Measurements from ENCODE around the gene KRTAP5-3. TPM values are rescaled to one million over a fixed set of nuclear protein-coding genes. Genes with fewer than 3 reads are reported as not detected.
"Not testable (repeated sequence)": the region's sequence is repeated elsewhere in the genome, so short reads cannot be mapped to it uniquely, and the experiment has no call there.

KRTAP5-3 gene
- total RNA-seq, 1 donor from 2014 or later: not detected

DNA sequence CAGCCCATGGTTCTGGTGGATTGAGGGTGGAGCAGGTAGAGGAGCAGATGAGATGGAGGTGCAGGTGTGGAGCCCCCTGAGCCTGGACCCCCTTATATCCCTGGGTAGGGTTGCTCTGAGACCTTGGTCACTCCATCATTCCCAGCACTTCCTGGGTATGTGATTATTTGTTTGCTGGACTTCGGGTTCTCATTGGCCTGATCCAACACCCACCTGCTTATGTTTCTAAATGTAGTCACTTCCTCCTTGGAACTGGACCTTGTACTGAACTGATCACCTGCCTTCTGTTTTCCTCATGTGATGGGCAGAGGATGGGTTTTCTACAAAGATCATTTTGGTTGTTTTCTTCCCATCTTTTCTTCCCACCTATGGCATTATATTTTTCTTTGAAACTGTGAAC, 13.8 kb upstream of the KRTAP5-3 start, which contains the start of gene KRTAP5-4:
KRTAP5-4 (minus strand) TSS at position 53 of the 400 bp plus-strand sequence; CDS start at position 8, 45 bp downstream.
- DNase-seq (ENCODE audit: extremely low read depth, low read depth, low spot score): no peak

DNA sequence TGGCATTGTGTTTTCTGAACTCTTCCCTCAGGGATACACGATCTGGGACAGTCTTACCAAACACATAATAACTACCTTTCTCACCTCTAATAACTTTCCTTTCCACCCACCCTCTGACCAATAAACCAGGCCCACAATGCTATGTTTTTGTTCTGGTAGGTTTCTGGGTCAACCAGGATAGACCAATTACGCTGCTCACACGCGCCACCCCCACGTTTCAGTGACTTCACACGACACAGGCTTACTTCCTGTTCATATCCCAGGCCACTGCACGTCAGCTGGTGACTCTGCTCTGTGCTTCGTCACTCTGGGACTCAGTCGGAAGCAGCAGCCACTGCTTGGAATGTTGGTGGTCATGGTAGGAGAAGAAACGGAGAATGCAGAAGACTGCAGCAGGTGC, 11.2 kb upstream of the KRTAP5-3 start:
- no peak for DNase-seq (ENCODE audit: extremely low read depth, low read depth, low spot score)

DNA sequence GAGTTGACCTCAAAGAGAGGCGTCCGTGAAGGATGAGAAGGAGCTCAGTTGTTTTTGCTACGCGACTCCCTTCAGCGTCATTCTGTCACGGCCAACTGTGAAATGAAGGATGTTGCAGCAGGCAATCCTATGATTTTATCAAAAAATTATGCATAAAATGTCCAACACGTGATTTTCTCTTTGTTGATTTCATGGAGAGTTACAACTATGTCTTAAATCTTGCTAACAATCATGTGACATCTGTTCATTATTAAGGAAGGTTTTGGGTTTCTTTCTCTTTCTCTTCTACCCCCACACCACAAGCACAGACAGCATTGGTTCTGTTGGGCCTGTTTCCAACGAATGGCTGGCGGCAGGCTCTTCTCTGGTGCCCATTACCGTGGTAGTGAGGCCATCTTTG, 10.0 kb upstream of the KRTAP5-3 start:
- DNase-seq (ENCODE audit: extremely low read depth, low read depth, low spot score): no peak

DNA sequence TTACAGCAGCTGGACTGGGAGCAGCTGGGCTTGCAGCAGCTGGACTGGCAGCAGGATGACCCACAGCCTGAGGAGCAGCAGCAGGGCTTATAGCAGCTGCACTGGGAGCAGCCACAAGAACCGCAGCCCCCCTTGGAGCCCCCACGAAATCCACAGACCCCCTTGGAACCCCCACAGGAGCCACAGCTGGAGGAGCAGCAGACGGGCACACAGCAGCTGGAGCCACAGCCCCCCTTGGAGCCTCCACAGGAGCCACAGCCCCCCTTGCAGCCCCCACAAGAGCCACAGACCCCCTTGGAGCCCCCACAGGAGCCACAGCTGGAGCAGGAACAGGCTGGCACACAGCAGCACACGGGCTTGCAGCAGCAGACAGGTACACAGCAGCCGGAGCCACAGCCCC, 362 bp downstream of the KRTAP5-3 start:
- not testable (repeated sequence) for DNase-seq (ENCODE audit: extremely low read depth, low read depth, low spot score)

DNA sequence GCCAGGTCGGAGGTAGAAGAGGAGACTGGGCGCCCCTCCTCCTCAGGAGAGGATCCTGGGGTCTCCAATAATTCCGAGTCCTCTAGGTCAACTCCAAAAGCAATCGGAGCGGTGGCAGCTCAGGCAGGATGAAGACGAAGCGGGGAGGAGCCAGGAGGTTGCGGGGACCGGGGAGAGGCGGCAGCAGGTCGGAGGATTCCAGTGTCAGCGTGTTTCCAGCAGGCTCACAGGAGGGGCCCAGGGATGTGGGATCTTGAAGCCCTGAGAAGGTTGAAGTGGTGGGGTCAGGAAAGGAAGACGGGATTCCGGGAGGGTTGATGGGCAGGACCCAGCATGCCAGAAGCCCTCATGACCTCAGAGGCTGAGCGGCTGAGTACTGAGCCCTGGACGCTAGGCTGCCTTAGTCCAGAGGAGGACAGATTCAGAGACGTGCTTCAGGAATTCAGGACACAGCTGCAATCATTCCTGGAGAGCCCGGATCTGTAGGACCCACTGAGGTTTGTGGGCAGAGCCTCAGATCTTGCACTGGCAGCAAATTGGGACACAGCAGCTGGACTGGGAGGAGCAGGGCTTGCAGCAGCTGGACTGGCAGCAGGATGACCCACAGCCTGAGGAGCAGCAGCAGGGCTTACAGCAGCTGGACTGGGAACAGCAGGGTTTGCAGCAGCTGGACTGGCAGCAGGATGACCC, 962 bp downstream of the KRTAP5-3 start:
- not testable (repeated sequence) for DNase-seq (ENCODE audit: extremely low read depth, low read depth, low spot score)

DNA sequence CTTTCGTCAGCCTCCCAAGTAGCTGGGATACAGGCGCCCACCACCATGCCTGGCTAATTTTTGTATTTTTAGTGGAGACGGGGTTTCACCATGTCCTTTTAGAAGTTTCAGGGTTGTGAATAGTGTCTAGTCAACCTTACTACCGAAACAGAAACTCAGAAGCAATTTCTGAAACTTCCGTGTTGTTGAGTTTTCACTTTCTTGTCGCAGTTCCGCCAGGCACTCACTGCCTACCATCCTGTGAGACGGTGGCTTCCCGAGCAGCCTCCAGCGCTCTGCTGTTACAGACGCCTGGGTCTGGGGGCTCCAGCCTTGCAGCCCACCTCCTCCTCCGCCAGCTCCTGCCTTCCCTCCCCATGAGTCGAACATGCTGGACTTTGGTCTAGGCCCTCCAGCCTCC, 2.3 kb downstream of the KRTAP5-3 start:
- DNase-seq (ENCODE audit: extremely low read depth, low read depth, low spot score): not testable (repeated sequence)

DNA sequence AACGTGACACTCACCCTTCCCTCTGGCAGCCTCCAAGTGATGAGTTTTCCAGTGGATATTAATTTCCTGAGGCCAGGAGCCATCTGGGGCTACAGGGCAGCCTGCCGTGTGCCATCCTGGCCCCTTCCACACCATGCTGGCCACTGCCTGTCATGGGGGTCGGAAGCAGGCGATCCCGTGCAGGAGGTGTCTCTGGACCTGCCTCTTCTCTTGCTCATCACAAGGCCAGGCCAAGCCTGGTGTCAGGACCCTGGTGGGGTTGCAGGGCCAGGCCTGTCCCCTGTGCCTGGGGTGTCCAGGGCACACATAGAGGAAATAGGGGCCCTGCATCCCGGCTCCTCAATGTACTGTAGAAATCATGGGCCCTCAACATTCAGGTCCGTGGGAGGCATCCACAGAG, 3.6 kb downstream of the KRTAP5-3 start:
- DNase-seq (ENCODE audit: extremely low read depth, low read depth, low spot score): no peak

DNA sequence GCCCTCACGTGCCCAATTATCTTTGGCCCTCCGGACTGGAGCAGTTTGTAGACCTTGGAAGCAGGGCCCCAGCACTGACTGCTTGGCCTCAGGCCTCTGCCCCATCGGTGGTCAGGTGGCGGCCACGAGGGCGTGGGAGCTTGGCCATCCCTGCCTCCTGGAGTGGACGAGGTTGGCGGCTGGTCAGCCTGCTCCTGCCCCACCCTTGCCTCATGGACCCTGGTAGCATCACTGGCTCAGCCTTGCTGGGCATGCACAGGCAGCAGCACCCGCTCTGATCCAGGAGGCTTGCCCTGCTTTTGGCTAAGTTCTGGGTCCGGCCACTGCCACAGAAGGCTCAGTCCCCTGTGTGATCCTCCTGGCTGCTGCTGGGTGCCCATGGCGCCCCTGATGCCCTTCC, 4.1 kb downstream of the KRTAP5-3 start:
- DNase-seq (ENCODE audit: extremely low read depth, low read depth, low spot score): no peak

DNA sequence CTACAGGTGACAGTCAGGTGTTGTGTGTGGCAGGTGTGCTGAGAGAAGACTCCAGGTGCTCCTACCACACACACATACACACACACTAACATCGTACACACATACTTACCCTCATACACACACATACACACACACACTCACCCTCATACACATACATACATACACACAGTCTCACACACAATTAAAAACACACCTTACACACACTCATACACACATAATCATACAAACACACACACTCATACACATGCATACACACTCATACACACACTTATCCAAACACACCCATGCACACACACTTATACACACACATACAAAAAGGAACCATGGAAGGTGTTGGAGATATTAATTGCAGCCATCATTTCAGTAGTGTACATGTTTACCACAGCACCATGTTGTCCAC, 4.6 kb downstream of the KRTAP5-3 start:
- DNase-seq (ENCODE audit: extremely low read depth, low read depth, low spot score): no peak

DNA sequence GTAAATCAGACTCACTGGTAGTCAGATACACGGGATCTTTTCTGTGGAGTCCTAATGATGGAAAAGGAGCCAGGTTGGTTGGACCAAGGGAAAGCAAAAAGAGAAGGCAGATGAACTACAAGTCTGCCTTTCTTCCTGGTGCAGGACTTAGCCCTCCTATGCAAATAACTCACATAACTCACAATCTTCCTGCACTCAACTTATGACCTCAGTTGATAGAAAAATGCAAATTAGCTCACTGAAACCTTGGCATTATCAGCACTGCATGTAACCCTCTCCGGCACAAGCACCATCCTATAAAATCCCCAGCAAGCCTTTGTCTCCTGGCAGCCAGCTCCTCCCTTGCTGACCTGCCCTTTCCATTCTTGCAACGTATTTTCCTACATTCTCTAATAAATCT, 6.6 kb downstream of the KRTAP5-3 start:
- DNase-seq (ENCODE audit: extremely low read depth, low read depth, low spot score): not testable (repeated sequence)

DNA sequence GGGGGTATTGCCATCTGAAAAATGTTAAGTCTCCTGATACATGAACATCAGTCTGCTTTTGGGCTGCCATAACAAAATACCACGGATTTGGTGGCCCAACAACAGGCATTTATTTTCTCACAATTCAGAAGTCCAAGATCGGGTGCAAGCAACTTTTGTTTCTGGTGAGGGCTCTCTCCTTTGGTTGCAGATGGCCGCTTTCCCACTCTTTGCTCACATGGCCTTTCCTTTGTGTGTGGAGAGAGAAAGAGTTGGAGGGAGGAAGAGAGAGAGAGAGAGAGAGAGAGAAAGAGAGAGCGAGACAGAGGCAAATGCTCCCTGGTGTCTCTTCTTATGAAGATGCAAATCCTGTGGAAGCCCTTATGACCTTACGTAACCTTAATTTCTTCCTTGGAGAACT, 7.6 kb downstream of the KRTAP5-3 start:
- no peak for DNase-seq (ENCODE audit: extremely low read depth, low read depth, low spot score)

DNA sequence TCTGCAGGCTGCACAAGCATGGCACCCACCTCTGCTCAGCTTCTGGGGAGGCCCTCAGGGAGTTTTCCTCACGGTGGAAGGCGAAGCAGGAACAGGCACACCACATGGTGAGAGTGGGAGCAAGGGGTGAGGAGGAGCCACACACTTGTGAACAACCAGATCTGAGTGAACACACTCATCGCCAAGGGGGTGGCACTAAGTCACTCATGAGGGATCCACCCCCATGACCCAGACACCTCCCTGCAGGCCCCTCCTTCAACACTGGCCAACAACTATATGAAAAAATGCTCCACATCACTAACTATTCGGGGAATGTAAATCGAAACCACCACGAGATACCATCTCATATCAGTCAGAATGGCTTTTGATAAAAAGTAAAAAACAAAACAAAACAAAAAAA, 9.4 kb downstream of the KRTAP5-3 start:
- no peak for DNase-seq (ENCODE audit: extremely low read depth, low read depth, low spot score)

DNA sequence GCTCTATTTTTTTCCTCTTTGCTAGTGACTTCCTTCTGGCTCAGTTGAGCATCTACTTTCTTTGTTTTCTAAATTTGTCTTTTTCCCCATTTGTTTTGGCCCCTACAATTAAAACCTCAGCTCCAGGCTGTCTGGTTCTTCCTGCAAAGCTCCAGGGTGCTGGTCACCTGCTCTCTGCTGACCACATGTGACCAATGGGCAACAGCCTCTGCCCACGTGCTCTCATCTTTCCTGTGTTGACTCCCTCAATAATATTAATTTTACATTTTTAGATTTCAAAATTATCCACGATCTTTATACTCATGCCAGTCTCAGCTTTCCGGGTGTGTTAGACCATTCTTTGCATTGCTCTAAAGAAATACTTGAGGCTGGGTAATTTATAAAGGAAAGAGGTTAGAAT, 9.9 kb downstream of the KRTAP5-3 start:
- not testable (repeated sequence) for DNase-seq (ENCODE audit: extremely low read depth, low read depth, low spot score)

DNA sequence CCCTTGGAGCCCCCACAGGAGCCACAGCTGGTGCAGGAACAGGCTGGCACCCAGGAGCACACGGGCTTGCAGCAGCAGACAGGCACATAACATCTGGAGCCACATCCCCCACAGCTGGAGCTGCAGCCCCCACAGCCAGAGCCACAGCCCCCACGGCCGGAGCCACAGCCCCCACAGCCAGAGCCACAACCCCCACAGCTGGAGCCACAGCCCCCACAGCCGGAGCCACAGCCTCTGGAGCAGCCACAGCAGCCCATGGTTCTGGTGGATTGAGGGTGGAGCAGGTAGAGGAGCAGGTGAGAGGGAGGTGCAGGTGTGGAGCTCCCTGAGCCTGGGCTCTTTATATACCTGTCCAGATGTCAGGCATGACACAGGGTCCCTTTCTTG, 10.3 kb downstream of the KRTAP5-3 start, which contains the start of gene KRTAP5-2:
KRTAP5-2 (minus strand) TSS at position 301 of the 387 bp plus-strand sequence; CDS start at position 257, 44 bp downstream.
- DNase-seq (ENCODE audit: extremely low read depth, low read depth, low spot score): no peak

DNA sequence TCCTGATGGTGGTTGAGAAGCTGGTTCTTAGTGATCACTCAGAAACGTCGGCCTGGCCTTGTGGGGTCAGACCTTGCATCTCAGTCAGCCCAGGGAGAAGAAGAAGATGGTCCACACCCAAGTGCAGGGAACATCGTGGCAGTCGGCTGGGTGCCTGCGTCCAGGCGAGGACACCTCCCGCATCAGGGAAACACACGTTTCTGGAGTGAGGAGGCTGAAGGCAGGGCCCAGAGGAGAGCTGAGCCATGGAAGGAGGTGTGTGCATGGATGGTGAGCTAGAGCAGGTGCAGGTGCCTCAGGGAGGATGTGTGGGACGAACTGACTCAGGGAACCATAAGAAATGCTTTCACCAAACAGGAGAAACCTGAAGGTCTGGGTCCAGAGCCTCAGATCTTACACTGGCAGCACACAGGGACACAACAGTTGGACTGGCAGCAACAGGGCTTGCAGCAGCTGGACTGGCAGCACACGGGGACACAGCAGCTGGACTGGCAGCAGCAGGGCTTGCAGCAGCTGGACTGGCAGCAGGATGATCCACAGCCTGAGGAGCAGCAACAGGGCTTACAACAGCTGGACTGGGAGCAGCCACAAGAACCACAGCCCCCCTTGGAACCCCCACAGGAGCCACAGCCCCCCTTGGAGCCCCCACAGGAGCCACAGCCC, 10.8 kb downstream of the KRTAP5-3 start:
- no peak for DNase-seq (ENCODE audit: extremely low read depth, low read depth, low spot score)

DNA sequence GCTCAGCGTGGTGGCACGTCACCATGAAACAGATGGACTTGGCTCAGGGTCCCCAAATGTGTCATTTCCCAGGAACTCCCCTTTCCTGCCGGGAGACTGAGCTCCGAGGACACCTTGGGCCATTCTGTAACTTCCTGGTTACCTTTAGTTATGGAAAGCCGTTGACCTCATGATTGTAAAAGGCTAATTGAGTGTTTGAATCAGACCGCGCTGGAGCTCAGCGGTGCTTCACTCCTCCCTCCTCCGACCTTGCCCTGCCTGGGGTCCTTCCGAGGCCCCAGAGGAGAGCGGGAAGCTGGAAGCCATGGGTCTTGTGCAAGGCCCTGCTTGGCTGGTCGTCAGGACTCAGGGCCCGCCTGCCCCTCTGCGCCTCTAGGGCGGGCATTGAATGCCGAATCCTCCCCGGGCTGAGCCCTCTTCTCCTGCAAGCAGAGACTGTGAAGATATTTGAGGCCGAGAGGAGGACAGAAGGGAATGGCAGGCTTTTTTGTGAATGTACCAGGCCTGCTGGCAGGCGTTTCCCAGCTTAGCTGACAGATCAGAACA, 11.6 kb downstream of the KRTAP5-3 start:
- not testable (repeated sequence) for DNase-seq (ENCODE audit: extremely low read depth, low read depth, low spot score)

DNA sequence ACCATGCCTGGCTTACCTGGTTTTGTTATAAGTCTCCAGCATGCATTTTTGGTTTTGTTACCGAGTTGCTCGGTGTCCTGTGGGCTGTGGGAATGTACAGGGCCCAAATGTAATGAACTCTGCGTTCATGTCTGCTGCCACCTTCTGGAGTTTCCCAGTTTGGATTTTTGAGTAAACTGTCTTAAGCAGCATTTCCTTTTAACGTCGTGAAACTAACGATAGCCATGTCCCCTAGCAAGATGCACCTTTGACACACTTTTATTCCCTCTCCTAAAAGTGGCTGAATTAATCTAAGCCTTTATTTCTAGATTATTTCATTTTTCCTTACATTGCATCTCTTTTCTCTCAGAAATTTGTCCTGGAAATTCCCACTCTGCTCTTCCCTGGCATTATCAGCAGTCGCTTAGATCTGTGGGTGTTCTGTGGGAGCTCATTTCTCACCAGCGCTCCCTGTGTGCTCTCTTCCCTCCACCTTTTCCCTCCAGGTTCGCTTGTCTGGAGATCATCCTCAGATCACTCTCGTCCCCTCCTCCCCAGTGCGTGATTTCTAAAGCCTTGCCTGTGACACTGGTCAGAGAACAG, 12.2 kb downstream of the KRTAP5-3 start:
- DNase-seq (ENCODE audit: extremely low read depth, low read depth, low spot score): not testable (repeated sequence)

DNA sequence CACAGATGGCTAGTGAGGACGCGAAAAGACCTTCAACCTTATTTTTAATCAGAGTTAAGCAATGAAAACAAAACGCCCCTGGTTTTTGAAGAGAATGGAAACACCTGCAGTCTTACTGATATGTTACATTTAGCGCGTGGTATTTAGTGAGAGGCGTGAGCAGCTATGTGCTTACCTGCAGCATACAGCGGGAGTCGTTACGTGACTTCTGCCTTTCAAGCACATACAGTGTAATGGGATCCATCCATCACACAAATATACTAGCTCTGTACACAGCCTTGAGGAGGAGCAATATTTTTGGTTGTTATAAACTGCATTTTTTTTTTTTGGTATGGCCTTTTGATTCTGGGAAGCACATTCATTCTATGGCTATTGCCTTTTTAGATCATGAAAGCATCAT, 15.6 kb downstream of the KRTAP5-3 start:
- no peak for DNase-seq (ENCODE audit: extremely low read depth, low read depth, low spot score)

DNA sequence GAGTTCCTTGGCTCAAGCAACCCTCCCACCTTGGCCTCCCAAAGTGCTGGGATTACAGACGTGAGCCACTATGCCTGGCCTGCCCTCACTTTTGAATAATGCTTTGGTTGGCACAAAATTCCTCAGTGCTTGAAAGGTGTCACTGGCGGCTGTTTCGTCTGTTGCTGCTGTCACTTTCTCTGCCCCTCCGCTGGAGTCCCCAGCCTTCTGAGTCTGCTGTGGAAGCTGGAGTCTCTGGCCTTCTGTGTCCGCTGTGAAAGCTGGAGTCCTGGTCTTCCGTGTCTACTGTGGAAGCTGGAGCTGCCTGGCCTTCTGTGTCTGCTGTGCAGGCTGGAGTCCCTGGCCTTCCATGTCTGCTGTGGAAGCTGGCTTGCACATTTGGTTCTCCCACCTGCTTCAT, 18.3 kb downstream of the KRTAP5-3 start:
- DNase-seq (ENCODE audit: extremely low read depth, low read depth, low spot score): no peak

DNA sequence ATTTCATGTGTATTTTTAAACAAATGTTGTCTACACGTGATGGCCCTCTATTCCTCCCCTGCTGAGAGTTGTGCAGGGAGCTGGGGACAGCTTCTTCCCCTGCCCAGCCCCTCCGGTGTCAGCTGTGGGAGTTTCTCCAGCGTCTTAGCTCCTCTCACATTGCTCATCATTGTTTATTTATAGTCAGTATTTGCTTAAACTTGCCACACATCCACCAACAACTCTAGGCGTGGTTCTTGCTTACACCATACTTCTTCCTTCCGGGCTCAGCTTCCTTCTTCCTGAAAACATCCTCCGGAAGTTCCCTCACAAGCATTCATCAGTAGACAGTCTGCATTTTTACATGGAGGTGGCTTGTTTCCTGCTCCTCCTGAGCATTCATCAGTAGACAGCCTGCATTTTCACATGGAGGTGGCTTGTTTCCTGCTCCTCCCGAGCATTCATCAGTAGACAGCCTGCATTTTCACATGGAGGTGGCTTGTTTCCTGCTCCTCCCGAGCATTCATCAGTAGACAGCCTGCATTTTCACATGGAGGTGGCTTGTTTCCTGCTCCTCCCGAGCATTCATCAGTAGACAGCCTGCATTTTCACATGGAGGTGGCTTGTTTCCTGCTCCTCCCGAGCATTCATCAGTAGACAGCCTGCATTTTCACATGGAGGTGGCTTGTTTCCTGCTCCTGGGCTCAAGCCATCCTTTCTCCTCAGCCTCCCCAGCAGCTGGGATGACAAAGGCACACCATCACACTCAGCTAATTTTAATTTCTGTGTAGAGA, 18.9 kb downstream of the KRTAP5-3 start:
- not testable (repeated sequence) for DNase-seq (ENCODE audit: extremely low read depth, low read depth, low spot score)

DNA sequence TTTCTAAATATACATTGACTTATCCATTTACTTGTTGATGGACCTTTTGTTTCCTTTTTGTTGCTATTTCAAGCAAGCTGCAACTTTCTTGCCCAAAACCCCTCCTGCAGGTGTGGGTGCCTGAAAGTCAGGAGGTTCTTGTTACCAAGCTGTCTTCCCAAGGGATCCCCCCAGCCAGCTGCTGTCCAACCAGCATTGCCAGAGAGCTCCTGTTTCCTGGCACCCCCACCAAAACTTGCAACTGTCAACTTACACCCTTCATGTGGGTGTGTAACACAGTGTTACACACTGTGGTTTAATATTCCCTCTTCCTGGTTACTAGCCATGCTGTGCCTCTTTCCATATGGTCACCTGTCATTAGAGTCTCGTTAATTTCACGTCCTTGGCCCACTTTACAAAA, 21.6 kb downstream of the KRTAP5-3 start:
- no peak for DNase-seq (ENCODE audit: extremely low read depth, low read depth, low spot score)
